HCT116 (cell line): ENCODE data around the gene LCN10. TPM values are rescaled to one million over a fixed set of nuclear protein-coding genes. Genes with fewer than 3 reads are reported as not detected.

ENCODE experiments used
- ATAC-seq: fragments of 200-7000 bp; cut with Tn5 transposase; 2 replicates; pipeline ENCODE4 v1.9.1; 2020; ENCODE audit warnings: mild to moderate bottlenecking, moderate library complexity
- BruUV-seq: library from RNA; stranded (reverse); fragments of 400-500 nt; replicated peaks from 2 replicates; lab custom pipeline; 2021; lab: Mats Ljungman, UMichigan
- CTCF ChIA-PET: fragments of 300-600 bp; sonication (Branson Sonifier 250); formaldehyde crosslinking; loops from one replicate; lab custom pipeline; 2021; ENCODE audit warnings: antibody characterized with exemption; lab: Charles Lee
- POLR2A ChIA-PET: fragments of 300-600, 350-600 bp; sonication (Branson Sonifier 250); formaldehyde crosslinking; loops from one replicate; lab custom pipeline; 2021; ENCODE audit warnings: antibody characterized with exemption; lab: Charles Lee
- RAD21 ChIA-PET, 2 experiments: fragments of 300-600 bp; sonication (Branson Sonifier 250); formaldehyde crosslinking; loops; one replicate each; lab custom pipeline; 2023; ENCODE audit warnings: low total read pairs in 2 of 2; ENCODE audit not compliant: uncharacterized antibody in 2 of 2, unreplicated experiment in 2 of 2, low non-redundant PET in 1 of 2; lab: Charles Lee
- DNase-seq: peaks from one replicate; pipeline ENCODE4 v3.0.0-alpha.2; 2010; ENCODE audit warnings: low read depth, low spot score
- H2AFZ ChIP-seq: fragments of 200-600 bp; shearing (Covaris generic), sonication (generic); 2 replicates; pipeline ENCODE4 v1.6.1; 2017; ENCODE audit warnings: low read depth, mixed run types, mixed read lengths, antibody characterized with exemption, low read length; ENCODE audit not compliant: poor library complexity, severe bottlenecking
- H3K27ac ChIP-seq: 2 replicates; pipeline ENCODE4 v1.5.1; 2012; ENCODE audit warnings: low read depth, low read length
- H3K27me3 ChIP-seq: fragments of 200-600 bp; sonication (generic); 2 replicates; pipeline ENCODE4 v1.6.1; 2016; ENCODE audit warnings: mixed run types, low read length, mixed read lengths; ENCODE audit not compliant: insufficient read depth
- H3K36me3 ChIP-seq, 2 experiments: fragments of 200-500 bp in 1 of 2; fragments of 200-600 bp in 1 of 2; sonication (Bioruptor generic) in 1 of 2; sonication (generic) in 1 of 2; 2 replicates each; pipeline versions ENCODE4 v1.5.1 to v1.6.1; 2014 to 2016; ENCODE audit warnings: low read length in 2 of 2, inconsistent platforms in 1 of 2, mixed read lengths in 1 of 2, mixed run types in 1 of 2; ENCODE audit not compliant: insufficient read depth in 2 of 2, control insufficient read depth in 1 of 2
- H3K4me1 ChIP-seq, 2 experiments: fragments of 200-600 bp in 1 of 2; sonication (generic) in 1 of 2; 2 replicates each; pipeline versions ENCODE4 v1.5.1 to v1.6.1; 2012 to 2017; ENCODE audit warnings: low read length in 2 of 2, inconsistent platforms in 1 of 2, mild to moderate bottlenecking in 1 of 2, mixed read lengths in 1 of 2, mixed run types in 1 of 2, moderate library complexity in 1 of 2; ENCODE audit not compliant: insufficient read depth in 2 of 2, control insufficient read depth in 1 of 2
- H3K4me2 ChIP-seq: fragments of 200-600 bp; sonication (generic); 2 replicates; pipeline ENCODE4 v1.6.1; 2017; ENCODE audit warnings: mixed run types, low read length, mixed read lengths
- H3K4me3 ChIP-seq, 2 experiments: fragments of 200-600 bp in 1 of 2; sonication (generic) in 1 of 2; replicated peaks in 1 of 2; 2 replicates each; pipeline ENCODE4 v1.5.1; 2011 to 2016; ENCODE audit warnings: low read length in 2 of 2, control low read depth in 1 of 2, low read depth in 1 of 2, mild to moderate bottlenecking in 1 of 2, mixed read lengths in 1 of 2, mixed run types in 1 of 2
- H3K79me2 ChIP-seq: fragments of 200-600 bp; sonication (generic); 2 replicates; pipeline ENCODE4 v1.6.1; 2017; ENCODE audit warnings: mild to moderate bottlenecking, mixed run types, low read length, moderate library complexity, mixed read lengths; ENCODE audit not compliant: insufficient read depth
- H3K9ac ChIP-seq: fragments of 200-600 bp; sonication (generic); 2 replicates; pipeline ENCODE4 v1.6.1; 2016; ENCODE audit warnings: low read length, mixed read lengths
- H3K9me2 ChIP-seq: fragments of 200-600 bp; sonication (generic), shearing (Covaris generic); 2 replicates; pipeline ENCODE4 v1.6.1; 2017; ENCODE audit warnings: mixed run types, mild to moderate bottlenecking, moderate library complexity; ENCODE audit not compliant: insufficient read depth
- H3K9me3 ChIP-seq, 2 experiments: fragments of 200-500 bp in 1 of 2; fragments of 200-600 bp in 1 of 2; sonication (Bioruptor generic) in 1 of 2; sonication (generic) in 1 of 2; 2 replicates each; pipeline ENCODE4 v1.6.1; 2014 to 2017; ENCODE audit warnings: low read length in 2 of 2, mixed read lengths in 2 of 2, inconsistent platforms in 1 of 2, low read depth in 1 of 2, mild to moderate bottlenecking in 1 of 2, mixed run types in 1 of 2, moderate library complexity in 1 of 2; ENCODE audit not compliant: control insufficient read depth in 1 of 2, insufficient read depth in 1 of 2
- H4K20me1 ChIP-seq: fragments of 200-600 bp; sonication (generic), shearing (Covaris generic); 2 replicates; pipeline ENCODE4 v1.6.1; 2017; ENCODE audit warnings: mixed run types, mild to moderate bottlenecking, moderate library complexity; ENCODE audit not compliant: insufficient read depth
- CBX3 ChIP-seq: IDR thresholded peaks from 2 replicates; pipeline ENCODE4 v1.6.1; 2012; ENCODE audit warnings: low read depth
- CTCF ChIP-seq, 3 experiments: fragments of 200-600 bp in 1 of 3; sonication (generic) in 1 of 3; IDR thresholded peaks in 2 of 3; conservative IDR thresholded peaks in 1 of 3; 2 replicates each; pipeline ENCODE4 v1.5.1; 2012 to 2017; ENCODE audit warnings: low read depth in 2 of 3, low read length in 2 of 3, antibody characterized with exemption in 1 of 3, borderline replicate concordance in 1 of 3, control low read depth in 1 of 3, mild to moderate bottlenecking in 1 of 3, mixed read lengths in 1 of 3, mixed run types in 1 of 3, moderate library complexity in 1 of 3; ENCODE audit not compliant: insufficient read depth in 1 of 3
- EGR1 ChIP-seq: IDR thresholded peaks from 2 replicates; pipeline ENCODE4 v1.6.1; 2012; ENCODE audit warnings: low read depth
- ELF1 ChIP-seq: IDR thresholded peaks from 2 replicates; pipeline ENCODE4 v1.6.1; 2012; ENCODE audit warnings: low read depth, borderline replicate concordance
- EZH2 ChIP-seq: fragments of 200-600 bp; sonication (generic); IDR thresholded peaks from 2 replicates; pipeline ENCODE4 v1.6.1; 2017; ENCODE audit warnings: antibody characterized with exemption, mixed run types
- EZH2phosphoT487 ChIP-seq: fragments of 200-600 bp; IDR thresholded peaks from 2 replicates; pipeline ENCODE4 v1.6.1; 2018; ENCODE audit warnings: antibody characterized with exemption, borderline replicate concordance
- JUND ChIP-seq: IDR thresholded peaks from 2 replicates; pipeline ENCODE4 v1.6.1; 2012
- POLR2A ChIP-seq: IDR thresholded peaks from 2 replicates; pipeline ENCODE4 v1.7.0; 2011; ENCODE audit warnings: borderline replicate concordance; ENCODE audit not compliant: insufficient read depth, insufficient read length; ENCODE audit errors: extremely low read depth
- SP1 ChIP-seq: IDR thresholded peaks from 2 replicates; pipeline ENCODE4 v1.6.1; 2012; ENCODE audit warnings: low read depth
- TCF7L2 ChIP-seq: IDR thresholded peaks from 2 replicates; pipeline ENCODE4 v1.7.0; 2011; ENCODE audit warnings: borderline replicate concordance, inconsistent platforms; ENCODE audit not compliant: insufficient read depth, insufficient read length; ENCODE audit errors: extremely low read depth
- ZBTB33 ChIP-seq: IDR thresholded peaks from 2 replicates; pipeline ENCODE4 v1.6.1; 2011; ENCODE audit warnings: mild to moderate bottlenecking, low read length, moderate library complexity; ENCODE audit not compliant: insufficient replicate concordance; ENCODE audit errors: extremely low read depth
- ZFX ChIP-seq: fragments of 450-650 bp; IDR thresholded peaks from 2 replicates; pipeline ENCODE4 v1.6.1; 2017
- intact Hi-C: fragments of 100-400 bp; cut with micrococcal nuclease; formaldehyde crosslinking; loops from 2 replicates; pipeline ENCODE4 v1.10.0; 2022
- total RNA-seq: library from RNA; stranded (reverse); gene quantifications from one replicate; pipeline ENCODE4 v1.2.1, GENCODE V29; 2021; ENCODE audit not compliant: unreplicated experiment
- TF ChIP-seq, protein P1 (sequence below): IDR thresholded peaks from 2 replicates; pipeline ENCODE4 v1.6.1; 2012
- TF ChIP-seq, protein P2 (sequence below): IDR thresholded peaks from 2 replicates; pipeline ENCODE4 v1.6.1; 2012

LCN10 gene
- total RNA-seq, 1 experiment from 2014 or later, result not detected

- H3K4me3 ChIP-seq, result no peak overlapping the region
- no TSS peak for BruUV-seq
- H3K4me2 ChIP-seq, result no peak overlapping the region
- H2AFZ ChIP-seq, result no peak overlapping the region
- no peaks in the 10 kb centered on the region for H3K36me3 ChIP-seq
- no peak overlapping the region for H3K9ac ChIP-seq
- RAD21 ChIA-PET, result no interaction called here
- intact Hi-C loops, result no loop called here
- POLR2A ChIA-PET, result no interaction called here
- DNase-seq, result no peak
- H3K27me3 ChIP-seq, result no peaks in the 10 kb centered on the region
- no peak overlapping the region for H3K27ac ChIP-seq
- CTCF ChIA-PET, result no interaction called here
- TF ChIP-seq POLR2A, result no peak
- no peak for TF ChIP-seq CTCF (IDR thresholded peaks at IDR 0.05 in 2 of 3, conservative IDR thresholded peaks at IDR 0.05 in 1 of 3; ENCODE audit: borderline replicate concordance in 1 of 3, insufficient read depth in 1 of 3, low read depth in 2 of 3, low read length in 2 of 3)
- TF ChIP-seq SP1, result no peak
- TF ChIP-seq, protein P1, sequence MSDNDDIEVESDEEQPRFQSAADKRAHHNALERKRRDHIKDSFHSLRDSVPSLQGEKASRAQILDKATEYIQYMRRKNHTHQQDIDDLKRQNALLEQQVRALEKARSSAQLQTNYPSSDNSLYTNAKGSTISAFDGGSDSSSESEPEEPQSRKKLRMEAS, result no peak
- no peak for TF ChIP-seq CBX3
- no peak for TF ChIP-seq ELF1
- TF ChIP-seq, protein P2, sequence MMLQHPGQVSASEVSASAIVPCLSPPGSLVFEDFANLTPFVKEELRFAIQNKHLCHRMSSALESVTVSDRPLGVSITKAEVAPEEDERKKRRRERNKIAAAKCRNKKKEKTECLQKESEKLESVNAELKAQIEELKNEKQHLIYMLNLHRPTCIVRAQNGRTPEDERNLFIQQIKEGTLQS, result no peak
- no peak for TF ChIP-seq ZBTB33
- TF ChIP-seq TCF7L2, result no peak
- no peak for TF ChIP-seq EZH2
- no peak for TF ChIP-seq EZH2phosphoT487
- no peak for TF ChIP-seq EGR1
- TF ChIP-seq ZFX, result no peak
- no peak for TF ChIP-seq JUND
- H3K4me1 ChIP-seq, result peaks cover 46 to 68% of the 10 kb centered on the region in 2 experiments
- H3K9me3 ChIP-seq, result no peaks in the 10 kb centered on the region
- no peaks in the 10 kb centered on the region for H3K9me2 ChIP-seq
- no peak for ATAC-seq
- H3K79me2 ChIP-seq, result peaks cover 27% of the 10 kb centered on the region
- H4K20me1 ChIP-seq, result no peaks in the 10 kb centered on the region
Measured at GRCh38 chr9:136689108-136689460, 53.7 kb downstream of the LCN10 start.
